ENCODE results near the gene TRAPPC2L.

- TF ChIP-seq POLR2AphosphoS5 (IDR thresholded peaks at IDR 0.05; ENCODE audit: low read depth, low read length) (no peak), POU2F2 (IDR thresholded peaks at IDR 0.05; ENCODE audit: low read depth, low read length) (no peak), POLR2A (IDR thresholded peaks at IDR 0.05; ENCODE audit: low read depth, low read length) (no peak), SPI1 (IDR thresholded peaks at IDR 0.05; ENCODE audit: low read depth, low read length) (no peak), PAX5 (IDR thresholded peaks at IDR 0.05; ENCODE audit: insufficient read depth, low read length, severe bottlenecking) (no peak), TAF1 (IDR thresholded peaks at IDR 0.05; ENCODE audit: low read depth, low read length) (no peak)
Observed at GRCh38 chr16:88851616-88852015, 5.3 kb upstream of the TRAPPC2L start.
